GM19023 (cell line): ENCODE measurements around the gene PCSK5.

ENCODE experiments used
- ATAC-seq: cut with Tn5 transposase; IDR thresholded peaks from one replicate; pipeline ENCODE4 v1.9.1; 2021; ENCODE audit warnings: mild to moderate bottlenecking, moderate library complexity; ENCODE audit not compliant: unreplicated experiment

The PCSK5 gene

GRCh38 chr9:75998096-75998780 is 107.8 kb downstream of the PCSK5 start:
- ATAC-seq = no peak

- ATAC-seq = no peak
Measured at GRCh38 chr9:76001459-76001858, 111.0 kb downstream of the PCSK5 start.

GRCh38 chr9:76003041-76003440 is 112.6 kb downstream of the PCSK5 start:
- no peak for ATAC-seq

- ATAC-seq = no peak
Measured at GRCh38 chr9:76004526-76004925, 114.1 kb downstream of the PCSK5 start.

DNA sequence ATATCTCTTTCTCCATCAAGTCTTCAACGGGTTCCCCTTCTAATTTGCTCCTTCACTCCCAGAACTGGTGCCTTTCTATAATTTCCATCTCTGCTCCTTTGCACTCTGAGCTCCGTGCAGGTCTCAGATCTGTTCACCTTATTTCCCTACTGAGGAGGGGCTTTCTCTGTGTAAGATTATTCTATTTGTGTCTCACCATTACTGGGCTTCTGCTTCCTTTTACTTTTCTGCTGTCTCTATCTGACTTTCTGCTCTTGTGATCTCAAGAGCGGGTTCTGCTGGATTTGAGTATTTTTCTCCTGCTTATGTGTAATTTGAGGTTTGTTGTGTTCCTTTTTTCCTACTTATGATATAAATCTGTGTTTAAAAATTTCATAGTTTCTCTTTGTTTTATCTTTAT is 117.5 kb downstream of the PCSK5 start:
- ATAC-seq = no peak

- no peak for ATAC-seq
Measured at GRCh38 chr9:76013809-76014208, 123.3 kb downstream of the PCSK5 start.

DNA sequence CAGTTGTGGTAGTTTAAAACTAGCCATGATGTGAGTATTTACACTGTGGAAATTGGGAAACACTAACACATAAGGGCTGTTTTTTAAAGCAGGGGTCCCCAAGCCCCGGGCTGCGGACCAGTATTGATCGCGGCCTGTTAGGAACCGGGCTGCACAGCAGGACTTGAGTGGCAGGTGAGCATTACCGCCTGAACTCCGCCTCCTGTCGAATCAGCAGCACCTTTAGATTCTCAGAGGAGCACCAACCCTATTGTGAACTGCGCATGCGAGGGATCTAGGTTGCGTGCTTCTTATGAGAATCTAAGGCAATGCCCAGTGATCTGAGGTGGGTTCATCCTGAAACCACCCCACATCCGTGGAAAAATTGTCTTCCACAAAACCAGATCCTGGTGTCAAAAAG is 127.8 kb downstream of the PCSK5 start:
- no peak for ATAC-seq

GRCh38 chr9:76018761-76019160 is 128.3 kb downstream of the PCSK5 start:
- ATAC-seq = no peak

- no peak for ATAC-seq
Measured at GRCh38 chr9:76020652-76021051, 130.2 kb downstream of the PCSK5 start.

- ATAC-seq = no peak
Measured at GRCh38 chr9:76022317-76022716, 131.8 kb downstream of the PCSK5 start.

GRCh38 chr9:76023715-76024195 is 133.3 kb downstream of the PCSK5 start:
- no peak for ATAC-seq

- ATAC-seq = no peak
Measured at GRCh38 chr9:76025286-76025685, 134.8 kb downstream of the PCSK5 start.

GRCh38 chr9:76026796-76027195 is 136.3 kb downstream of the PCSK5 start:
- no peak for ATAC-seq

DNA sequence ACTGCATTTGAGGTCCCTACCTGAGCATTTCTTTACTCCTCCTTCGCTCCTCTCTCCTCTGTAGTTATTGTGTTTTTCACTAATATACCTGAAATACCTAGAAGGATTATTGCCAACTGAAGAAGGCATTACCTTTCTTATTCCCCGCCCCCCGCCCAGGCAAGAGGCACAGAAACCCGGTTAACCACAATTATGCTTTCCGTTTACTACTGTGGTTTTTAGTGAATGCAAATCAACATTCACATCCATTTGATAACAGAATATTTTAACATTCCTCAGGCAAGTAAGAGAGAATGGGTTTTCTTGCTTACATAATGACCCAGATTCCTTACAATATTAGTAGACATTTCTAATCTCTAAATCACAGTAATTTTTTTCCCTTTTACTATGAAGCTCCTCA is 136.9 kb downstream of the PCSK5 start:
- ATAC-seq = no peak

DNA sequence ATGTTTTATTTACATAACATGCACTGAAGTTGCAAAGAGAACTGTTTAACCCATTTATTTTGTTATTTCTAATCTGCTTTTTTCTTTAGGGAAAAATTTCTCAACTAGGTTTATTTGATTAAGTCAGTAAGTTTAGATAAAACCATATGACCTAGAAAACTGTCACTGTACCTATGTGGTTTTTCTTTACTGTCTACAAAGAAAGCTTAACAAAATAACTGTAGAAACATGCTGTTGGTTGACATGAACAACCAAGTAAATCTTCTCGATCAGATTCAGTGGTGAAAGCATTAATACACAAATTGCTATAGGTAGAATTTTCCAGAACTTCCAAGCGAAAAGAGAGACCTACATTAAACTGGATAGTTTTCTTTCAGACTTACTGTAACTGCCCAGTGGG is 137.4 kb downstream of the PCSK5 start:
- no peak for ATAC-seq

DNA sequence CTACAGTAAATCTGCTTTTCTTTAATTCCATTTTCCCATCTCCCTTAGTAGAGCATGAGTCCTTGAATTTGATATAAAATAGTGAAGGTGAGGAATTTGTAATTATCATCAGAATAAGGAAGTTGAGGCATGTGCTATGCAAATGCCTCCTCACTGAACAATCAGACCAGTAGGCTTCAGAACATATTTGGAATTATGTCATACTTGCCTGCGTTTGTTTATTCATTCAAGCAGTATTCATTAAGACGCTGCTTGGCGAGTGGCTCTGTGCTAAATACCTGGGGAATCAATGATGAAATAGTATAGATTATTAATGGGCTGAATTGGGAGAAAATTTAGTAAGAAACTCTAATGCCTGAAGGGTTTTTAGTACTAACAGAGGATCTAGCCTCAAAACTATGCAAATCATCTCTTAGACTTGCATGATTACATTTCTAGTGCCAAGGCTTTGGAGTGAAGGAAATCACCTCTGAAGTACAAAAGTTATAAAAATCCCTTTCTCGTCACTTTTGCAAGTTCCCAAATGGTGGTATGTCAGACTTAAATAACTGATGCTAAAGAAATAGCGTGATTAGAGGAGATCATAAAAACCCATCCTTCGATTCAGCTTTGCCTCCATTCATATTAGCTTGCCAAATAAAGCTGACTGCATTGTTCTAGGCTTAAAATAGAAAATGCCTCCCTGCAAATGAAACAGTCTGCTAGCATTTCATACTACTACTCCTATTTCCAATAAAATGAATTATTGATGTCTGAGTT is 141.7 kb downstream of the PCSK5 start:
- no peak for ATAC-seq

DNA sequence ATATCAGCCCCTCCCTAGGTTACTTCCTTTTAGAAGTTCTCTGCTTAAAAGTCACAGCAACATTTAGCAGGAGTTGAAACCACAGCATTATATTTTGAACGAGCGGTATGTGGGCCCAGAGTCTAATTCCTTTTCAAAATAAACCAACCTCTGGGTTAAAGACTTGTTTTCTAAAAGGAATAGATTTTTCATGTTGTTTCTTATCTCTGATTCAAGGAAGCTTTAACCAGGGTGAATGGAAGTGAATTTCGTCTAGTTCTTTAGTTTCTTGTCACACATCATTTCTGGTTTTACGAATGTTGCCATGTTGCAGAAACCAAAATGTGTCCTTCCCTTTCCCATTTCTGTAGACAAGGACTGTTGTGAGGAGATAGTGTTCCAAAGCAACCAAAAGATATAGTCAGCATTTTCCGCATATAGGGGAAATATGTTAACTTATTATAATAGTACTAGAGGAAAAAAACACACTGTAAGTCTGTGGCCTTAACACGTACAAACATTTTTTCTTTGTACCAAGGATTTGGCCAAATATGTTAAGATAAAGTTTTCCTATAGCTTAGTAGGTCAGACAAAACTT is 142.4 kb downstream of the PCSK5 start:
- no peak for ATAC-seq

GRCh38 chr9:76034049-76034448 is 143.6 kb downstream of the PCSK5 start:
- ATAC-seq = no peak

DNA sequence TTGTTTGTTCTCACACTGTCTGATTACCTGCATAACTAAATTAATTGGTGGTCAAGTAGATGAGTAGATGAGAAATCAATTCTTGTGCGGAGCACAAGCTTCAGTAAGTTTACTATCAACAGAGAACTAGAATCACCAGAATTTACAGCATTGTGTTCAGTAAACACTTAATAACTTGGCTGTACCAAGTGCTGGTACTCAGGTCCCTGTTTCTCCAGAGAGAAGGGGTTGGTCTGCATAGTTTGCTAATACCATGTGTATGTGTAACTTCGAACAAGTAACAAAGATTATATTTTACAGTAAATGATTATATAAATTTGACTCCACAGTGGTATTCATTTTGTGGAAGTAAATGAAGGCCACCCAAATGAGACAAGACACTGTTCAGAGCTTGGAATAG is 146.3 kb downstream of the PCSK5 start:
- no peak for ATAC-seq

- no peak for ATAC-seq
Measured at GRCh38 chr9:76037587-76038225, 147.2 kb downstream of the PCSK5 start.

DNA sequence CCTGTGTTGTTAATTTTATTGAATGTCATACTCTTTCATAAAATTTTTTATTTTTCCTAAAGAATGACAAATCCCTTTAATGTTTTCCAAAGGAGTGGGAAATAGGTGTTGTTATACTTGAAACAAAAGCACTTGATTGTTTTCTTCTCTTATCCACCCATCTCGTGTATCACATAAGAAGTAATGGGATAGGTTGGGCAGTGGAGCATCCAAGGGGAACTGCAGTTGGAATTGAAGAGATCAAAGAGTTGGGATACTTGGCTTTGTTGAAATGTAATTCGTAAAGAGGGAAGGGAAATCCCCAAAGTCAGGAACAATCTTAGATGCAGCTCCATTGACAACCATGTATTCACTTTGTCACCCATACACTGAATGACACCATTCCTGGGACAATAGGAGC is 148.0 kb downstream of the PCSK5 start:
- ATAC-seq = no peak
